Neuronal stem cell (in vitro differentiated cells): ENCODE results near the gene IL33.

ENCODE experiments used
- DNase-seq: peaks from one replicate; pipeline ENCODE4 v3.0.0-alpha.2; 2013; ENCODE audit warnings: low spot score
- H2AFZ ChIP-seq: one replicate; pipeline ENCODE4 v1.6.1; 2013; ENCODE audit warnings: mild to moderate bottlenecking, low read length, inconsistent platforms
- H2AK5ac ChIP-seq: 2 replicates; pipeline ENCODE4 v1.6.1; 2013; ENCODE audit warnings: low read depth, mild to moderate bottlenecking, inconsistent platforms, low read length, moderate library complexity, mixed read lengths
- H2BK120ac ChIP-seq: 2 replicates; pipeline ENCODE4 v1.6.1; 2013; ENCODE audit warnings: low read depth, mild to moderate bottlenecking, inconsistent platforms, low read length, moderate library complexity, mixed read lengths
- H2BK12ac ChIP-seq: one replicate; pipeline ENCODE4 v1.6.1; 2013; ENCODE audit warnings: low read length, inconsistent platforms
- H2BK15ac ChIP-seq: 2 replicates; pipeline ENCODE4 v1.6.1; 2013; ENCODE audit warnings: mild to moderate bottlenecking, low read length, inconsistent platforms, mixed read lengths
- H2BK5ac ChIP-seq: one replicate; pipeline ENCODE4 v1.6.1; 2013; ENCODE audit warnings: inconsistent platforms, mild to moderate bottlenecking, low read length, moderate library complexity
- H3K14ac ChIP-seq: one replicate; pipeline ENCODE4 v1.6.1; 2013; ENCODE audit warnings: low read length, inconsistent platforms
- H3K18ac ChIP-seq: 2 replicates; pipeline ENCODE4 v1.6.1; 2013; ENCODE audit warnings: low read length, inconsistent platforms
- H3K23ac ChIP-seq: 2 replicates; pipeline ENCODE4 v1.6.1; 2013; ENCODE audit warnings: low read depth, mild to moderate bottlenecking, mixed read lengths, low read length, inconsistent platforms; ENCODE audit not compliant: poor library complexity
- H3K27ac ChIP-seq: replicated peaks from 3 replicates; pipeline ENCODE4 v1.5.1; 2013; ENCODE audit warnings: low read length, inconsistent platforms
- H3K27me3 ChIP-seq, 3 experiments: 2 replicates each; pipeline ENCODE4 v1.6.1; 2013; ENCODE audit warnings: low read length in 3 of 3, mild to moderate bottlenecking in 2 of 3, inconsistent platforms in 1 of 3, low read depth in 1 of 3, mixed read lengths in 1 of 3, moderate library complexity in 1 of 3; ENCODE audit not compliant: control insufficient read depth in 3 of 3, insufficient read depth in 3 of 3
- H3K36me3 ChIP-seq, 2 donors: replicated peaks in 1 of 2; 2 replicates each; pipeline ENCODE4 v1.6.1; 2013; ENCODE audit warnings: low read length in 2 of 2; ENCODE audit not compliant: control insufficient read depth in 2 of 2, insufficient read depth in 2 of 2
- H3K4ac ChIP-seq: 2 replicates; pipeline ENCODE4 v1.6.1; 2013; ENCODE audit warnings: inconsistent platforms, mild to moderate bottlenecking, low read length, moderate library complexity
- H3K4me1 ChIP-seq, 2 donors: 1 replicate in 1 of 2; 2 replicates in 1 of 2; pipeline ENCODE4 v1.6.1; 2013; ENCODE audit warnings: low read length in 2 of 2, low read depth in 1 of 2; ENCODE audit not compliant: control insufficient read depth in 2 of 2, insufficient read depth in 1 of 2
- H3K4me2 ChIP-seq: one replicate; pipeline ENCODE4 v1.6.1; 2013; ENCODE audit warnings: mild to moderate bottlenecking, low read length, inconsistent platforms; ENCODE audit not compliant: insufficient read depth, poor library complexity, severe bottlenecking
- H3K4me3 ChIP-seq, 2 donors: 2 replicates each; pipeline ENCODE4 v1.5.1; 2013; ENCODE audit warnings: low read length in 2 of 2, mild to moderate bottlenecking in 2 of 2, inconsistent platforms in 1 of 2, moderate library complexity in 1 of 2
- H3K79me1 ChIP-seq: one replicate; pipeline ENCODE4 v1.6.1; 2013; ENCODE audit warnings: low read depth, mild to moderate bottlenecking, inconsistent platforms, low read length, moderate library complexity
- H3K9ac ChIP-seq: one replicate; pipeline ENCODE4 v1.6.1; 2013; ENCODE audit warnings: mild to moderate bottlenecking, low read depth, low read length, inconsistent platforms; ENCODE audit not compliant: poor library complexity
- H3K9me3 ChIP-seq, 2 donors: replicated peaks in 1 of 2; 2 replicates each; pipeline versions ENCODE3 to v1.6.1; 2013; ENCODE audit warnings: low read length in 2 of 2, mild to moderate bottlenecking in 2 of 2, inconsistent platforms in 1 of 2, low read depth in 1 of 2, mixed read lengths in 1 of 2, moderate library complexity in 1 of 2; ENCODE audit not compliant: control insufficient read depth in 2 of 2, insufficient read depth in 1 of 2
- H4K8ac ChIP-seq: one replicate; pipeline ENCODE4 v1.6.1; 2013; ENCODE audit warnings: low read depth, mild to moderate bottlenecking, inconsistent platforms, low read length, moderate library complexity
- H4K91ac ChIP-seq: one replicate; pipeline ENCODE4 v1.6.1; 2013; ENCODE audit warnings: low read length, low read depth, mild to moderate bottlenecking, inconsistent platforms; ENCODE audit not compliant: poor library complexity
- WGBS, 2 donors: extraction: QIAGEN DNeasy Blood & Tissue Kit; methylation state at CpG; one replicate each; pipeline ENCODE4 v1.1.7; 2013; ENCODE audit warnings: missing lambda C conversion rate in 2 of 2, mixed read lengths in 1 of 2; ENCODE audit not compliant: insufficient read length in 2 of 2, insufficient replicate concordance in 1 of 2; ENCODE audit errors: extremely low coverage in 2 of 2; 5-methylcytosine and 5-hydroxymethylcytosine counted together

IL33 gene

GRCh38 chr9:6214903-6215302 is 704 bp upstream of the IL33 start:
- H3K4me1 ChIP-seq, result no peaks in the 10 kb centered on the region
- no peak overlapping the region for H3K27ac ChIP-seq
- no peak overlapping the region for H4K8ac ChIP-seq
- no peak overlapping the region for H2BK120ac ChIP-seq
- DNase-seq, result no peak
- no peak overlapping the region for H2BK5ac ChIP-seq
- H3K4me3 ChIP-seq, result no peak overlapping the region
- H2BK12ac ChIP-seq, result no peak overlapping the region
- no peak overlapping the region for H2BK15ac ChIP-seq
- H3K36me3 ChIP-seq, result no peaks in the 10 kb centered on the region
- H4K91ac ChIP-seq, result no peak overlapping the region
- no peak overlapping the region for H2AFZ ChIP-seq
- H3K79me1 ChIP-seq, result no peaks in the 10 kb centered on the region
- H3K4ac ChIP-seq, result no peak overlapping the region
- H3K23ac ChIP-seq, result no peak overlapping the region
- H3K18ac ChIP-seq, result no peak overlapping the region
- no peak overlapping the region for H3K14ac ChIP-seq
- H3K9ac ChIP-seq, result no peak overlapping the region
- no peak overlapping the region for H2AK5ac ChIP-seq
- H3K4me2 ChIP-seq, result no peak overlapping the region
- no peaks in the 10 kb centered on the region for H3K27me3 ChIP-seq
- WGBS, 2 donors, result no CpG with 5 or more reads among the region's 2 CpGs
- H3K9me3 ChIP-seq, result no peaks in the 10 kb centered on the region

GRCh38 chr9:6216002-6216401 is 395 bp downstream of the IL33 start:
- Histone ChIP-seq H2AFZ (no peak overlapping the region), H3K14ac (no peak overlapping the region), H3K36me3 (no peaks in the 10 kb centered on the region), H3K23ac (no peak overlapping the region), H3K79me1 (no peaks in the 10 kb centered on the region), H2BK120ac (no peak overlapping the region), H3K18ac (no peak overlapping the region), H3K9ac (no peak overlapping the region), H4K91ac (no peak overlapping the region), H4K8ac (no peak overlapping the region), H2BK5ac (no peak overlapping the region), H2BK15ac (no peak overlapping the region), H3K4me3 (no peak overlapping the region), H3K4ac (no peak overlapping the region), H2AK5ac (no peak overlapping the region), H3K27ac (no peak overlapping the region), H3K27me3 (no peaks in the 10 kb centered on the region), H2BK12ac (no peak overlapping the region), H3K4me1 (no peaks in the 10 kb centered on the region), H3K4me2 (no peak overlapping the region), H3K9me3 (no peaks in the 10 kb centered on the region)
- no CpG with 5 or more reads among the region's 3 CpGs for WGBS, 2 donors
- DNase-seq, result no peak

GRCh38 chr9:6216951-6217350 is 1.3 kb downstream of the IL33 start:
- Histone ChIP-seq H3K9ac (no peak overlapping the region), H3K18ac (no peak overlapping the region), H2BK15ac (no peak overlapping the region), H3K27me3 (no peaks in the 10 kb centered on the region), H3K9me3 (no peaks in the 10 kb centered on the region), H3K36me3 (no peaks in the 10 kb centered on the region), H2BK120ac (no peak overlapping the region), H3K4me2 (no peak overlapping the region), H3K4me1 (no peaks in the 10 kb centered on the region), H2BK5ac (no peak overlapping the region), H2AK5ac (no peak overlapping the region), H4K8ac (no peak overlapping the region), H3K27ac (no peak overlapping the region), H3K4ac (no peak overlapping the region), H3K79me1 (no peaks in the 10 kb centered on the region), H2AFZ (no peak overlapping the region), H3K23ac (no peak overlapping the region), H3K4me3 (no peak overlapping the region), H3K14ac (no peak overlapping the region), H2BK12ac (no peak overlapping the region), H4K91ac (no peak overlapping the region)
- WGBS, 2 donors, result no CpG with 5 or more reads among the region's 1 CpG
- DNase-seq, result no peak

DNA sequence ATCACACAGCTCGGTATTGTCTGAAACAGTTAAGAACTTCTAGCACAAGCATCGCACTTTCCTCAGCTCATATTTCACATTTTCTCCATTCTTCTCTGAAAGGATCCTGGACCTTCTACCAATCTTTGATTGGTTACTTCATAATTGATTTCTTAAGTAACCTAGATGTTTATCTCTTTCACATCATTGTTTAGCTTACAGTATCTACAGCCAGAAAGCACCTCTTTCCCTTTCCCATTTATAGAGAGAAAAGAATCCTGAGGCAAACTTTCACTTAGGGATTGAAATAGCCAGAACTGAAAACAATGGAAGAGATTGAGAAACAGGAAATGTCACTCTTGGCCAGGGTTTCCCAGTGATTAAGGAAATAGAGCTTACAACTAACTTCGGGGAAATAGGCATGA is 2.5 kb downstream of the IL33 start:
- Histone ChIP-seq H3K23ac (no peak overlapping the region), H2AK5ac (no peak overlapping the region), H3K9me3 (no peaks in the 10 kb centered on the region), H2BK12ac (no peak overlapping the region), H3K27me3 (no peaks in the 10 kb centered on the region), H3K9ac (no peak overlapping the region), H3K4me2 (no peak overlapping the region), H4K91ac (no peak overlapping the region), H2BK5ac (no peak overlapping the region), H3K4me1 (no peaks in the 10 kb centered on the region), H2BK120ac (no peak overlapping the region), H3K36me3 (no peaks in the 10 kb centered on the region), H3K14ac (no peak overlapping the region), H3K27ac (no peak overlapping the region), H3K4me3 (no peak overlapping the region), H2BK15ac (no peak overlapping the region), H4K8ac (no peak overlapping the region), H3K79me1 (no peaks in the 10 kb centered on the region), H3K18ac (no peak overlapping the region), H2AFZ (peak overlapping the region; percentile 8), H3K4ac (no peak overlapping the region)
- WGBS, 2 donors, result no CpG with 5 or more reads among the region's 3 CpGs
- DNase-seq, result no peak
